ENCODE measurements around the gene EIF3D. TPM values are rescaled to one million over a fixed set of nuclear protein-coding genes. Genes with fewer than 3 reads are reported as not detected.

The EIF3D gene
- total RNA-seq, 1 donor from 2014 or later: 143 TPM

- TF ChIP-seq CTCF (IDR thresholded peaks at IDR 0.05; ENCODE audit: partially characterized antibody, unreplicated experiment): no peak
- DNase-seq: no peak
- peaks cover 4% of the 10 kb centered on the region for H3K36me3 Mint-ChIP-seq (ENCODE audit: unreplicated experiment)
- peaks cover 11% of the 10 kb centered on the region for H3K4me1 Mint-ChIP-seq (ENCODE audit: low read depth, unreplicated experiment)
- no peak overlapping the region for H3K4me3 Mint-ChIP-seq (ENCODE audit: unreplicated experiment)
- no peak overlapping the region for H3K27ac Mint-ChIP-seq (ENCODE audit: unreplicated experiment)
- H3K27me3 Mint-ChIP-seq (ENCODE audit: unreplicated experiment): peaks cover 3% of the 10 kb centered on the region
- H3K9me3 Mint-ChIP-seq (ENCODE audit: unreplicated experiment): no peaks in the 10 kb centered on the region
Observed at GRCh38 chr22:36465232-36466021, 63.5 kb downstream of the EIF3D start.

- Mint-ChIP-seq H3K27me3 (ENCODE audit: unreplicated experiment) (peaks cover 2% of the 10 kb centered on the region), H3K9me3 (ENCODE audit: unreplicated experiment) (no peaks in the 10 kb centered on the region), H3K4me3 (ENCODE audit: unreplicated experiment) (no peak overlapping the region), H3K27ac (ENCODE audit: unreplicated experiment) (no peak overlapping the region), H3K4me1 (ENCODE audit: low read depth, unreplicated experiment) (peaks cover 8% of the 10 kb centered on the region), H3K36me3 (ENCODE audit: unreplicated experiment) (peaks cover 4% of the 10 kb centered on the region)
- no peak for DNase-seq
- no peak for TF ChIP-seq CTCF (IDR thresholded peaks at IDR 0.05; ENCODE audit: partially characterized antibody, unreplicated experiment)
Observed at GRCh38 chr22:36464715-36465231, 64.2 kb downstream of the EIF3D start.

GRCh38 chr22:36463783-36464184 lies 65.2 kb downstream of the EIF3D start:
- peaks cover 4% of the 10 kb centered on the region for H3K36me3 Mint-ChIP-seq (ENCODE audit: unreplicated experiment)

GRCh38 chr22:36461665-36462649 lies 67.0 kb downstream of the EIF3D start:
- Mint-ChIP-seq H3K36me3 (ENCODE audit: unreplicated experiment) (peaks cover 4% of the 10 kb centered on the region), H3K9me3 (ENCODE audit: unreplicated experiment) (no peaks in the 10 kb centered on the region), H3K27me3 (ENCODE audit: unreplicated experiment) (peaks cover 2% of the 10 kb centered on the region), H3K4me3 (ENCODE audit: unreplicated experiment) (peak overlapping the region; percentile 30), H3K27ac (ENCODE audit: unreplicated experiment) (peak overlapping the region; percentile 52), H3K4me1 (ENCODE audit: low read depth, unreplicated experiment) (peaks cover 7% of the 10 kb centered on the region)
- peak; percentile 53 for DNase-seq
- no peak for TF ChIP-seq CTCF (IDR thresholded peaks at IDR 0.05; ENCODE audit: partially characterized antibody, unreplicated experiment)

More at GRCh38 chr22:36463783-36464184, 65.2 kb downstream of the EIF3D start:
- Mint-ChIP-seq H3K9me3 (ENCODE audit: unreplicated experiment) (no peaks in the 10 kb centered on the region), H3K27me3 (ENCODE audit: unreplicated experiment) (peaks cover 2% of the 10 kb centered on the region), H3K4me3 (ENCODE audit: unreplicated experiment) (no peak overlapping the region), H3K27ac (ENCODE audit: unreplicated experiment) (no peak overlapping the region), H3K4me1 (ENCODE audit: low read depth, unreplicated experiment) (peaks cover 7% of the 10 kb centered on the region)
- TF ChIP-seq CTCF (IDR thresholded peaks at IDR 0.05; ENCODE audit: partially characterized antibody, unreplicated experiment): no peak
- DNase-seq: no peak

Other genes with a start within 250 kb of the EIF3D start
- gene MYH9, start 141.2 kb downstream of the EIF3D start, total RNA-seq (ENCODE audit: unreplicated experiment): 122 TPM
- 66.1 TPM for gene TXN2, start 47.5 kb downstream of the EIF3D start, total RNA-seq (ENCODE audit: unreplicated experiment)
- 41.6 TPM for gene FOXRED2, start 22.1 kb downstream of the EIF3D start, total RNA-seq (ENCODE audit: unreplicated experiment)
- 28.3 TPM for gene CACNG2, start 174.6 kb upstream of the EIF3D start, total RNA-seq (ENCODE audit: unreplicated experiment)
- 54.2 TPM for gene IFT27, start 247.0 kb upstream of the EIF3D start, total RNA-seq (ENCODE audit: unreplicated experiment)